Smooth muscle cell (in vitro differentiated cells): ENCODE data around the gene ZNF17. TPM values are rescaled to one million over a fixed set of nuclear protein-coding genes. Genes with fewer than 3 reads are reported as not detected.
A peak's percentile ranks its signal among the peaks of the same experiment; 100 is the strongest.
"Not testable (repeated sequence)": the region's sequence is repeated elsewhere in the genome, so short reads cannot be mapped to it uniquely, and the experiment has no call there.

ENCODE experiments used
- DNase-seq: peaks from one replicate; lab custom pipeline; 2025; ENCODE audit not compliant: unreplicated experiment; lab: John Stamatoyannopoulos, UW
- H2AFZ ChIP-seq: fragments of 200-600 bp; sonication (generic); 2 replicates; pipeline ENCODE4 v1.6.0; 2016; ENCODE audit warnings: antibody characterized with exemption, low read depth, mild to moderate bottlenecking
- H3F3A ChIP-seq: fragments of 200-600 bp; sonication (generic); 2 replicates; pipeline ENCODE4 v1.6.0; 2017; ENCODE audit warnings: antibody characterized with exemption, low read depth
- H3K27ac ChIP-seq: fragments of 200-600 bp; sonication (generic); 2 replicates; pipeline ENCODE4 v1.5.1; 2016; ENCODE audit warnings: low read depth, mild to moderate bottlenecking
- H3K27me3 ChIP-seq: fragments of 200-600 bp; sonication (generic); 2 replicates; pipeline ENCODE4 v1.6.1; 2016; ENCODE audit warnings: low read depth, mild to moderate bottlenecking
- H3K36me3 ChIP-seq: fragments of 200-600 bp; sonication (generic); 2 replicates; pipeline ENCODE4 v1.5.1; 2016; ENCODE audit warnings: low read depth
- H3K4me1 ChIP-seq: fragments of 200-600 bp; sonication (generic); 2 replicates; pipeline ENCODE4 v1.5.1; 2016; ENCODE audit warnings: low read depth
- H3K4me2 ChIP-seq: fragments of 200-600 bp; sonication (generic); 2 replicates; pipeline ENCODE4 v1.6.0; 2016; ENCODE audit warnings: mild to moderate bottlenecking
- H3K4me3 ChIP-seq: fragments of 200-600 bp; sonication (generic); 2 replicates; pipeline ENCODE4 v1.5.1; 2016; ENCODE audit warnings: mild to moderate bottlenecking
- H3K79me2 ChIP-seq: fragments of 200-600 bp; sonication (generic); 2 replicates; pipeline ENCODE4 v1.6.0; 2016; ENCODE audit warnings: low read depth, mild to moderate bottlenecking
- H3K9ac ChIP-seq: fragments of 200-600 bp; sonication (generic); 2 replicates; pipeline ENCODE4 v1.6.0; 2016; ENCODE audit warnings: low read depth
- H3K9me3 ChIP-seq: fragments of 200-600 bp; sonication (generic); replicated peaks from 2 replicates; pipeline ENCODE4 v1.5.1; 2016; ENCODE audit warnings: low read depth
- H4K20me1 ChIP-seq: fragments of 200-600 bp; sonication (generic); 2 replicates; pipeline ENCODE4 v1.6.0; 2016; ENCODE audit warnings: low read depth
- WGBS: methylation state at CpG from one replicate; pipeline ENCODE4 v1.1.7; 2016; ENCODE audit warnings: low lambda C conversion rate; 5-methylcytosine and 5-hydroxymethylcytosine counted together
- polyA plus RNA-seq: library from polyadenylated mRNA; unstranded; fragments of >200 nt; fragmentation: Nextera tagmentation; extraction: Ambion mirVana; gene quantifications from 2 replicates; pipeline ENCODE4 v1.2.1, GENCODE V29; 2016
- total RNA-seq: library from RNA; depleted of rRNA; stranded (reverse); fragments of >200 nt; gene quantifications from 2 replicates; pipeline ENCODE4 v1.2.3, GENCODE V29; 2014
- TF ChIP-seq, protein P1 (sequence below): fragments of 200-600 bp; sonication (generic); IDR thresholded peaks from 2 replicates; pipeline ENCODE4 v1.5.1; 2017; ENCODE audit warnings: borderline replicate concordance, mild to moderate bottlenecking, antibody characterized with exemption; ENCODE audit not compliant: insufficient read depth, poor library complexity, severe bottlenecking

Gene ZNF17
- total and polyA plus RNA-seq, 2 experiments from 2014 or later, result 0.95 to 4.3 TPM

DNA sequence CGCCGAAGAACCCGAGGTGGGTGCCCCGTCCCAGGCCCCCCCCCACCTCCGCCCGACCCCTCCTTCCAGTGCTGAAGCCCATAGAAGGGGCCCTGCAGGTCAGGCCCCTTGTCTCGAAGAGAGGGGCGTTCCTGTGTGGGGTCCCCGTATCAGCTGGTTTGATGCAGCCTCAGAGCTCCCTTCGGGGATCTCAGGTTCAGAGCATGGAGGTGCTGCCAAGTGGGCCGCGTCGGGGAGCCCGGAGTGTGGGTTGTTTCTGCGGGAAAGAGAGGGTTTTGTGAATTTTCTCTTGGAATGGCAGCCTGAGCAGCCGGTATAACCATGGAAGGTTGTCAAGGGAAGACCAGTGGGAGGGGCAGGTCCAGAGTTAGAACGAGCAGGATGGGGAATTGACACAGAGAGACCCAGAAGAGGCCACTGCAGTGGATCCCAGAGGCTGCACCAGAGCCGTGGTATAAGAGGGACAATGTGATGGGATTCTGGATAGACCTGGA lies 47.2 kb upstream of the ZNF17 start:
- Histone ChIP-seq H3K4me3 (peak overlapping the region; percentile 85), H3K27me3 (no peaks in the 10 kb centered on the region), H3K9ac (peak overlapping the region; percentile 97), H3K79me2 (peaks cover 28% of the 10 kb centered on the region), H2AFZ (peak overlapping the region; percentile 39), H3K36me3 (no peaks in the 10 kb centered on the region), H3K4me1 (peaks cover 8% of the 10 kb centered on the region), H3K27ac (peak overlapping the region; percentile 94), H3F3A (peaks cover 7% of the 10 kb centered on the region), H4K20me1 (no peaks in the 10 kb centered on the region), H3K4me2 (peak overlapping the region; percentile 96), H3K9me3 (no peaks in the 10 kb centered on the region)
- DNase-seq, result no peak
- WGBS, result 3% methylated on average over 17 of the region's 18 CpGs
- TF ChIP-seq, protein P1, sequence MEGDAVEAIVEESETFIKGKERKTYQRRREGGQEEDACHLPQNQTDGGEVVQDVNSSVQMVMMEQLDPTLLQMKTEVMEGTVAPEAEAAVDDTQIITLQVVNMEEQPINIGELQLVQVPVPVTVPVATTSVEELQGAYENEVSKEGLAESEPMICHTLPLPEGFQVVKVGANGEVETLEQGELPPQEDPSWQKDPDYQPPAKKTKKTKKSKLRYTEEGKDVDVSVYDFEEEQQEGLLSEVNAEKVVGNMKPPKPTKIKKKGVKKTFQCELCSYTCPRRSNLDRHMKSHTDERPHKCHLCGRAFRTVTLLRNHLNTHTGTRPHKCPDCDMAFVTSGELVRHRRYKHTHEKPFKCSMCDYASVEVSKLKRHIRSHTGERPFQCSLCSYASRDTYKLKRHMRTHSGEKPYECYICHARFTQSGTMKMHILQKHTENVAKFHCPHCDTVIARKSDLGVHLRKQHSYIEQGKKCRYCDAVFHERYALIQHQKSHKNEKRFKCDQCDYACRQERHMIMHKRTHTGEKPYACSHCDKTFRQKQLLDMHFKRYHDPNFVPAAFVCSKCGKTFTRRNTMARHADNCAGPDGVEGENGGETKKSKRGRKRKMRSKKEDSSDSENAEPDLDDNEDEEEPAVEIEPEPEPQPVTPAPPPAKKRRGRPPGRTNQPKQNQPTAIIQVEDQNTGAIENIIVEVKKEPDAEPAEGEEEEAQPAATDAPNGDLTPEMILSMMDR, result no peak

- no peaks in the 10 kb centered on the region for H3K27me3 ChIP-seq
- H3K4me2 ChIP-seq, result no peak overlapping the region
- no peaks in the 10 kb centered on the region for H3F3A ChIP-seq
- no peak overlapping the region for H3K27ac ChIP-seq
- H3K79me2 ChIP-seq, result peaks cover 28% of the 10 kb centered on the region
- no peak overlapping the region for H3K4me3 ChIP-seq
- H3K4me1 ChIP-seq, result peaks cover 8% of the 10 kb centered on the region
- WGBS, result 97% methylated on average over 2 of the region's 2 CpGs
- no peak for DNase-seq
- H4K20me1 ChIP-seq, result no peaks in the 10 kb centered on the region
- no peak overlapping the region for H3K9ac ChIP-seq
- TF ChIP-seq, protein P1, result no peak
- H2AFZ ChIP-seq, result no peak overlapping the region
- H3K9me3 ChIP-seq, result no peaks in the 10 kb centered on the region
- peaks cover under 1% of the 10 kb centered on the region for H3K36me3 ChIP-seq
These were observed 44.2 kb upstream of the ZNF17 start for GRCh38 chr19:57366776-57367175.

DNA sequence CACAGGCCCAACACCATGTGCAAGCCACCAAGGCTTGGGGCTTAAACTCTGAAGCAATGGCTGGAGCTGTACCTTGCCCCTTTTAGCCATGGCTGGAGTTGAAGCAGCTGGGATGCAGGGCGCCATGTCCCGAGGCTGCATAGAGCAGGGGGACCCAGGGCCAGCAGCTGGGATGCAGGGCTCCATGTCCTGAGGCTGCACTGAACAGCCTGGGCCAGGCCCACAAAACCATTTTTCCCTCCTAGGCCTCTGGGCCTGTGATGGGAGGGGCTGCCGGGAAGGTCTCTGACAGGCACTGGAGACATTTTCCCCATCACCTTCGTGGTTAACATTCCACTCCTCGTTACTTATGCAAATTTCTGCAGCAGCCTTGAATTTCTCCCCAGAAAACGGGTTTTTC lies 36.8 kb upstream of the ZNF17 start:
- Histone ChIP-seq H3K4me2 (no peak overlapping the region), H3F3A (no peaks in the 10 kb centered on the region), H2AFZ (no peak overlapping the region), H4K20me1 (no peaks in the 10 kb centered on the region), H3K27ac (no peak overlapping the region), H3K79me2 (no peaks in the 10 kb centered on the region), H3K4me3 (no peak overlapping the region), H3K36me3 (peaks cover 27% of the 10 kb centered on the region), H3K4me1 (no peaks in the 10 kb centered on the region), H3K27me3 (no peaks in the 10 kb centered on the region), H3K9ac (no peak overlapping the region), H3K9me3 (peaks cover 19% of the 10 kb centered on the region)
- DNase-seq, result no peak
- 96% methylated on average over 6 of the region's 6 CpGs for WGBS
- TF ChIP-seq, protein P1, result no peak

GRCh38 chr19:57374647-57375046 lies 36.3 kb upstream of the ZNF17 start:
- not testable (repeated sequence) for H3K9ac ChIP-seq, H3F3A ChIP-seq, H2AFZ ChIP-seq, H4K20me1 ChIP-seq, DNase-seq, H3K4me3 ChIP-seq, H3K27me3 ChIP-seq, H3K79me2 ChIP-seq, H3K4me2 ChIP-seq, H3K27ac ChIP-seq, H3K4me1 ChIP-seq
- 100% methylated on average over 2 of the region's 2 CpGs for WGBS
- Histone ChIP-seq H3K36me3 (peaks cover 27% of the 10 kb centered on the region), H3K9me3 (peaks cover 19% of the 10 kb centered on the region)
